GM19324 (cell line): ENCODE results near the gene ZYG11A.
A peak's percentile ranks its signal among the peaks of the same experiment; 100 is the strongest.
"Not testable (repeated sequence)": the region's sequence is repeated elsewhere in the genome, so short reads cannot be mapped to it uniquely, and the experiment has no call there.

ENCODE experiments used
- ATAC-seq: cut with Tn5 transposase; IDR thresholded peaks from one replicate; pipeline ENCODE4 v1.9.1; 2021; ENCODE audit warnings: mild to moderate bottlenecking, moderate library complexity; ENCODE audit not compliant: unreplicated experiment, low FRiP score

The ZYG11A gene

DNA sequence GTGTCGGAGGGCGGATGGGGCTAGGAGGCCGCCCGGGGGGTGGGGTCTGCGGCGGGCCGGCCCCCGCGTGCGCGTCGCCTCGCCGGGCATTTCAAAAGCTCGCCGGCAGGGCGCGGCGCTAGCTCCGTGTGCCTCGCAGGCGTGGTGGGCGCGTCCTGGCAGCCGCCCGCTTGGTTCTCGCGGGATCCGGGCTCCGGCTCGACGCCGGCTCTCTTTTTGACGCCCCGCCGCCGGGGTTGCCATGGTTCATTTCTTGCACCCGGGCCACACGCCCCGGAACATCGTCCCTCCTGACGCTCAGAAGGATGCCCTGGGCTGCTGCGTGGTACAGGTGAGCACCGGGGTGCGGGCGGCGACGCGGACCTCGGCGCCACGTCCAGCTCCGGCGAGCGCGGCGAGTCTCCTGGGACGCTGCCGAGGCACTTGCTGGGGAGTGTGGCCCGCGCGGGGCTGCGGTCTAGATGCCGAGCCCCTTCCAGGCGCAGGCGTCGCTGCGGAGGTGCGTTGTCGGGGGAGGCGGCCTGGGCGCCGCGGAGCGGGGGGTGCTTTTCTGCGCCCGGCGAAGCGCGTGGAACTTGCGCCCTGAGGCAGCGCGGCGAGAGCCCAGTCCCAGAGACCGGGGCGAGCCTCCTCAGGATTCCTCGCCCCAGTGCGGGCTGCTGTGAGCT, at the start of gene ZYG11A:
Gene ZYG11A, plus strand, starts transcription at position 118 of the 668 bp plus-strand sequence. Its CDS starts 124 bp downstream, at position 242.
- ATAC-seq: peak; percentile 94

DNA sequence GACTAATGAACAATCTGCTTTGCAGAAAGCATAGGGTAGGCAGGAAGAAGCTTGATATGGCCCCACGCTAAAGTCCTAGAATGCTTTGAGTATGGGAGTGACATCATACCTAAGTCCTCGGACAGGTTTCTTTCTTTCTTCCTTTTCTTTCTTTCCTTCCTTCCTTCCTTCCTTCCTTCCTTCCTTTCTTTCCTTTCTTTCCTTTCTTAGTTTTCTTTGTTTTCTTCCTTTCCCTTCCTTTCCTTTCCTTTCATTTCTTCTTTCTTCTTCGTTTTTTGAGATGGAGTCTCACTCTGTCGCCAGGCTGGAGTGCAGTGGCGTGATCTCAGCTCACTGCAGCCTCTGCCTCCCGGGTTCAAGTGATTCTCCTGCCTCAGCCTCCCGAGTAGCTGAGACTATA, 48.8 kb upstream of the ZYG11A start:
- ATAC-seq: not testable (repeated sequence)

DNA sequence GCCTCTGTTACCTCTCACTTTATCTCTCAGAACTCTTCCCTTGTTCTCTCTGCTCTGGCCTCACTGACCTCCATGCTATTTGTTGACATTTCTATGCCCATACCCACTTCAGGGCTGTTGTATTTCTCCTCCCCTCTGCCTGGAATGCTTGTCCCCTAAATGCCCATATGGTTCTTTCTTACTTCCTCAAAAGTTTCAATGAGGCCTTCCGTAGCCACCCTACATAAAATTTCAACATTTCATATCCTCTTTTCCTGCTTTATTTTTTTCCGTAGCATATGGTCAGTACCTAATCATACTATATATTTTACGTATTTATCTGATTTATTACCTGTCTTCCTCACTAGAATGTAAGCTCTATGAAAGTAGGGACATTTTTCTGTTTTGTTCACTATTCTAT, 47.1 kb upstream of the ZYG11A start:
- ATAC-seq: no peak

DNA sequence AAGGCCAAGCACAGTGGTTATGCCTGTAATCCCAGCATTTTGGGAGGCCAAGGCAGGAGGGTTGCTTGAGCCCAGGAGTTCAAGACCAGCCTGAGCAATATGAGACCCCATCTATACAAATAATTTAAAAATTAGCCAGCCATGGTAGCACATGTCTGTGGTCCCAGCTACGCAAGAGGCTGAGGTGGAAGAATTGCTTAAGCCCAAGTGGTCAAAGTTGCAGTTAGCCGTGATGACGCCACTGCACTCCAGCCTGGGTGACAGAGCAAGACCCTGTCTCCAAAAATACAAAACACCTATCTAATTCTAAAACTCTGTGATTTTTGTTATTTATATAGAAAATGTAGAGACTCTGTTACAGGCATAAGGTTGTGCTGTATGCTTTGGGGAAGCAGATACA, 44.2 kb upstream of the ZYG11A start:
- no peak for ATAC-seq

DNA sequence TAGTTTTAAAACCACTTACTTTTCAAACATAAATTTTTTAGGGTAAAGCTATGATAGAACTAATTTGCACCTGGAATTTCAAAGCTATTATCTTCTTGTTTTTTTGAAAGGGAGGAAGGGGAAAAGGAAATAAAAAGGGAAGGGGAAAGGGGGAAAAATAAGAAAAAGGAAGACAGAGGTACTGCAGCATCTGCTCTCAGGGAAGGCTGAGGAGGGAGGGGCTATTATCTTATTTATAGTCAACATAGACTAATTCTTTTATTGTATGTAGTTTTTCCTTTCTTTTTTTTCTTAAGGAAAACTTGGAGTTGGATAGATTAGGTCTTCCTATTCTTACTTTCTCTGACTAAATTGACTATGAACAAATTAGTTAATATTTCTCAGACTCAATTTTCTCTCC, 41.5 kb upstream of the ZYG11A start:
- ATAC-seq: no peak

DNA sequence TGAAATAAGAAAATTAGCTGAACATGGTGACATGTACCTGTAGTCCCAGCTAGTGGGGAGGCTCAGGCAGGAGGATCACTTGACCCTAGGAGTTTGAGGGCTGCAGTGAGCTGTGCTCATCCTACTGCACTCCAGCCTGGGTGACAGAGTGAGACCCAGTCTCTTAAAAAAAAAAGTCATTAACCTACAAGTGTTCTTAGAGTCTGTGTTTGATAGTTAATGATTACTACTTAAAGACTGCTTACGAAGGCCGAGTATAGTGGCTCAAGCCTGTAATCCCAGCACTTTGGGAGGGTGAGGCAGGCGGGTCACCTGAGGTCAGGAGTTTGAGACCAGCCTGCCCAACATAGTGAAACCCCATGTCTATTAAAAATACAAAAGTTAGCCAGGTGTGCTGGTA, 38.5 kb upstream of the ZYG11A start:
- ATAC-seq: not testable (repeated sequence)

DNA sequence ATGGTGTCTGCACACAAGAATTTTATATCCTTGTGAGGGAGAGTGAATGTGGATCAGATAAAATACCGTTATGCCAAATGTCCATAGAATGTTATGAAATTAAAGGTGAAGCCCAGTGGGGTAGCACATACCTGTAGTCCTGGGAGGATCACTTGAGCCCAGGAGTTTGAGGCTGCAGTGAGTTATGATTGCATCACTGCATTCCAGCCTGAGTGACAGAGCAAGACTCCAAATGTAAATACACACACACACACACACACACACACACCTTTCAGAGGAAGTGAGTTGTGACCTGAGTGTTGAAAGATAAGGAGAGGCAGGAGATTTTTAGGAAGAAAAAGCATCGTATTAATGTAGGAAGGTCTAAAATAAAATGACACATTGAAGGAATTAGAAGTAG, 28.1 kb upstream of the ZYG11A start:
- no peak for ATAC-seq

DNA sequence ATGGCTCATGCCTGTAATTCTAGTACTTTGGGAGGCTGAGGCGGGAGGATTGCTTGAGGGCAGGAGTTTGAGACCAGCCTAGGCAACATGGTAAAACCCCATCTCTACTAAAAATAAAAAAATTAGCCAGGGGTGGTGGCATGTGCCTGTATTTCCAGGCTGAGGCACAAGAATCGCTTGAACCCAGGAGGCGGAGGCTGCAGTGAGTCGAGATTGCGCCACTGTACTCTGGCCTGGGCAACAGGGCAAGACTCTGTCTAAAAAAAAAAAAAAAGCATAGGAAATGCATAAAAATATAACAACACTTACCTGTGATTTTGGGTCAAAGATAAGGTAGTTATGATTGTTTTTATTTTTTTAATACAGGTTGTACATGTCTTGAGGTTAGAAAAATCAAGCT, 21.7 kb upstream of the ZYG11A start:
- not testable (repeated sequence) for ATAC-seq

DNA sequence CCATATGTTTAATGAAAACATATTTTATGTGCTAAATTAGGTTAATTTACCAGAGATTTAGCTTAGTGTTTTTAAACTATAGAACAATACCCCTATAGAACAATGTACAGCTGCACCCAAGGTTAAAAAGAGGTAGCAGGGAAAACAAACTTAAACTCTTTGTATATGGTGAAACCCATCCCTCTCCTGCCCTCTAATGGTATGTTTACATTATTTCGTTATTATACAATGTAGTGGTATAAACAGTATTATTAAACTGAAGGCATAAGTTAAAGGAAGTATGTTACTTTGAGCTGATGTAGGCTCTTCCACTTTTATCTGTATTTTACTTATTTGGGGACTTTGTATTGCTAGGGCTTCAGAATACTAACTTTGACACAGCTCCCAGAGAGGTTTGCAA, 16.7 kb upstream of the ZYG11A start:
- ATAC-seq: no peak

DNA sequence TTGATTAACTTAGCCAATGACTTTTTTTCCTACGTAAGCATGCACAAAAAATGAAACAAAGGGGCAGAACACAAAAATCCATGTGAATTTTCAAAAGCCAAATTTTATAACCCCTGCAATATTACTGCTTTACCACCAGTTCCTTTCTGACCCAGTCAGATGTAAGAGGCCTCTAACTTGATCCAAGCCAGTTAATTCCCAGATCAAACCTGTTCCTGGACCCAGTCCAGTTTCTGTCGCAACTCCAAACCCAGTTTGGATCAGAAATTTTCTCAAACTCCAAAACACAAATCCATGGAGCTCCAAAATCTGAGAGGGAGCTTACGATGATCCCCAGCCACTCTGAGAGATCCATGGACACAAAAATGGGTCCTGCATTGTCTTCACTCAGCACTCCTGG, 7.8 kb upstream of the ZYG11A start:
- ATAC-seq: no peak

DNA sequence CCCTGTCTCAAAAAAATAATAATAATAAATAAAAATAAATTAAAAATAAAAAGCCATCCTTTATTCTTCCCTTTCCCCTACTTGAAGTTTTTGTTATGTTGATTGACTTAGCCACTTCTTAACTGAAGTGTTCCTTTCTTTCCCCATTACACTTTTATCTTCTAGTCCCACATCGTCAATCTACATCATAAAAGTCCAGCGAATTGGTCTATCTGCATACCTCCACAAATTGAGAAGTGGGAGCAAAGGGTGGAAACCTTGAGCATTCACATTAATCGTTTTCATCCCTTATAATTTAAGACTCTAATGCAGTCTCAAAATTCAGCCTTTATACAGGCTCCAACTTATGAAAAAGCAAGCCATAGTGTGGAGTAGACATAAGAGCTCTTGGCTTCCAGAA, 6.5 kb upstream of the ZYG11A start:
- no peak for ATAC-seq

DNA sequence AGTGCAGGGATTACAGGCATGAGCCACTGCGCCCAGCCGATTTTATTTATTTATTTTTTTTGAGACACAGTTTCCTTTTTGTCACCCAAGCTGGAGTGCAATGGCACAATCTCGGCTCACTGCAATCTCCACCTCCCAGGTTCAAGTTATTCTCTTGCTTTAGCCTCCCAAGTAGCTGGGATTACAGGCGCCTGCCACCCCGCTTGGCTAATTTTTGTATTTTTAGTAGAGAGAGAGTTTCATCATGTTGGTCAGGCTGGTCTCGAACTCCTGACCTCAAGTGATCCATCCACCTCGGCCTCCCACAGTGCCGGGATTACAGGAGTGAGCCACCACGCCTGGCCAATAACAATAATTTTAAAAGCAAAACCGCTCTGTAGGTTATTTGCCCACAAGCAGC, 3.4 kb upstream of the ZYG11A start:
- not testable (repeated sequence) for ATAC-seq

DNA sequence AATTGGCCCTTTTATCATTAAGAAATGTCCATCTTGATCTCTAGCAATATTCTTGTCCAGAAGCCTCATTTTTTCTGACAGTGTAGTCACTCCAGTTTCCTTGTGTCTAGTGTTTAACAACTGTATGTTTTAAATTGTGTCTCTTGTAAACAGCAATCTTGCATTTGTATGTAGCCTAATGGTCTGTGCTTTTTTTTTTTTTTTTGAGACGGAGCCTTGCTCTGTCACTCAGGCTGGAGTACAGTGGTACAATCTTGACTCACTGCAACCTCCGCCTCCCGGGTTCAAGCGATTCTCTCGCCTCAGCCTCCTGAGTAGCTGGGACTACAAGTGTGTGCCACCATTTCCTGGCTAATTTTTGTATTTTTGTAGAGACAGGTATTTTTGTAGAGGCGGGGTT, 2.6 kb downstream of the ZYG11A start:
- ATAC-seq: not testable (repeated sequence)

DNA sequence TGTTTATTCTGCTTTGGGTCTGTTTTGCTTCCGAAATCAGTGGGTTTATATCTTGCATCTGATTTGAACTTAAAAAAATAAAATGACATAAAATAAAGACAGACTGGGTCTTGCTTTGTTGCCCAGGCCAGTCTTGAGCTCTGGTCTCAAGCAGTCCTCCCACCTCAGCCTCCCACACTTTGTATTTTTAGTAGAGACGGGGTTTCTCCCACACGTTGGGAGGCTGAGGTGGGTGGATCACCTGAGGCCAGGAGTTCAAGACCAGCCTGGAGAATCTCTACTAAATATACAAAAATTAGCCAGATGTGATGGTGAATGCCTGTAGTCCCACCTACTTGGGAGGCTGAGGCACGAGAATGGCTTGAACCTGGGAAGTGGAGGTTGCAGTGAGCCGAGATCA, 5.9 kb downstream of the ZYG11A start:
- ATAC-seq: no peak

DNA sequence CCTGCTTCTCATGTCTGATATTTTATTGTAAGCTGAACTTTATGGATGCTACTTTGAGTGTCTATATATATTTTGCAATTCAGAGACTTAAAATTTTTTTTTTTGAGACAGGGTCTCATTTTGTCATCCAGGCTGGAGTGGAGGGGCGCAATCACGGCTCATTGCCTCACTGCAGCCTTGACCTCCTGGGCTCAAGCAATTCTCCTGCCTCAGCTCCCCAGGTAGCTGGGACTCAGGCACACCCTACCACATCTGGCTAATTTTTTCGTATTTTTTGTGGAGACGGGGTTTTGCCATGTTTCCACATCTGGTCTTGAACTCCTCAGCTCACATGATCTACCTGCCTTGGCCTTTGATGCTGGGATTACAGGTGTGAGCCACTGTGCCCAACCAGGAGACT, 8.4 kb downstream of the ZYG11A start:
- ATAC-seq: no peak

DNA sequence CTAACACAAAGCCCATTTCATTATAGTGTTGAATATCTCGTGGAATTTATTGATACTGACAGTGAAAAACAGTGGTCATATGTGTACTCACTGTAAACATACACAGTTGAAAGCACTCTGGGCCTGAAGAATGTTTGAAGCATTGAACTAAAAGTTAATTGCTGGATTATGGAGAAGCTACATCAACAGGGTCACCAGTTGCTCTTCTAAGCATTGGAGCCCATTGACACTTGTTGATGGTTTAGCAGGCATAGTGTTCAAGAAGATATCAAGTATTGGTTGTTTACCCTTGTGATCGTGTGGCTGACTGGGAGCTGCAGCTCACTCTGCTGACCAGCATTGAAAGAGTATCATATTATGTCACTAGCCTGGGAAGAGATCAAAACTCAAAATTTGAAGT, 10.3 kb downstream of the ZYG11A start:
- no peak for ATAC-seq

DNA sequence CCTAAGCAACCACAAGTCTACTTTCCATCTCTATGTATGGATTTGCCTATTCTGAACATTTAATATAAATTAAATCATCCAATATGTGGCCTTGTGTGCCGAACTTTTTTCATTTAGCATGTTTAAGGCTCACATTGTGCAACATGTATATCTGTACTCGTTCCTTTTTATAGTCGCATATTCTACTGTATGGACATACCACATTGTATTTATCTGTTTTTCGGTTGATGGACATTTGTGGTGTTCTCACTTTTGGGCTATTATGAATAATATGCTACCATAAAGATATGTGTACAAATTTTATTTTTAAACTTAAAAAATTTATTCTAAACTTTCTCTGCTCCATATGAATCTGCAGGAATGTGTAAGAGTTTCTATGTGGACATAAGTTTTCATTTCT, 13.0 kb downstream of the ZYG11A start:
- no peak for ATAC-seq

DNA sequence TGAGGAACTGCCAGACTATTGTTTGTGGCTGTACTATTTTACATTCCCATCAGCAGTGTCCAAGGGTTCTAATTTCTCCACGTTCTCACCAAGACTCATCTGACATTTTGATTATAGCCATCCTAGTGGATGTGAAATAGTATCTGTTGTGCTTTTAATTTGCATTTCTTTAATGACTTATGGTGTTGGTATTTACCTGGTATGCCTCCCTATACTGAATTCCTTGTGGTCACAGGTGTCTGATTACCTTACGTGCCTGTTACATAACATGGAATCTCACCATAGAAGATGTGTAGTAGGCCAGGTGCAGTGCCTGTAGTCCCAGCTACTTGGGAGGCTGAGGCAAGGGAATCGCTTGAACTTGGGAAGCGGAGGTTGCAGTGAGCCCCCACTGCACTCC, 13.5 kb downstream of the ZYG11A start:
- ATAC-seq: no peak

DNA sequence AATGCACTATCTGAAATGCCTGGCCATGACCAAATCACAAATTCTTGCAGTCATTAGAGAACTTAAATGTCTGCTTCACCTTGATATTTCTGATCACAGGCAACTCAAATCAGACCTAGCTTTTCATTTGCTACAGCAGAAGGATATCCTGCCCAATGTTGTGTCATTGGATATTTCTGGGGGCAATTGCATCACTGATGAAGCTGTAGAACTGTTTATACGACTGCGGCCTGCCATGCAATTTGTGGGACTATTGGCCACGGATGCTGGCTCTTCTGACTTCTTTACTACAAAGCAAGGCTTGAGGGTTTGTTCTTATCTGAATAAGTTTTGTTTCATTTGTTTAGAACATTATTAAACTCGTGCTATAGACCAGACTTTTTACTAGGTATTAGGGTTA, 14.9 kb downstream of the ZYG11A start:
- no peak for ATAC-seq

DNA sequence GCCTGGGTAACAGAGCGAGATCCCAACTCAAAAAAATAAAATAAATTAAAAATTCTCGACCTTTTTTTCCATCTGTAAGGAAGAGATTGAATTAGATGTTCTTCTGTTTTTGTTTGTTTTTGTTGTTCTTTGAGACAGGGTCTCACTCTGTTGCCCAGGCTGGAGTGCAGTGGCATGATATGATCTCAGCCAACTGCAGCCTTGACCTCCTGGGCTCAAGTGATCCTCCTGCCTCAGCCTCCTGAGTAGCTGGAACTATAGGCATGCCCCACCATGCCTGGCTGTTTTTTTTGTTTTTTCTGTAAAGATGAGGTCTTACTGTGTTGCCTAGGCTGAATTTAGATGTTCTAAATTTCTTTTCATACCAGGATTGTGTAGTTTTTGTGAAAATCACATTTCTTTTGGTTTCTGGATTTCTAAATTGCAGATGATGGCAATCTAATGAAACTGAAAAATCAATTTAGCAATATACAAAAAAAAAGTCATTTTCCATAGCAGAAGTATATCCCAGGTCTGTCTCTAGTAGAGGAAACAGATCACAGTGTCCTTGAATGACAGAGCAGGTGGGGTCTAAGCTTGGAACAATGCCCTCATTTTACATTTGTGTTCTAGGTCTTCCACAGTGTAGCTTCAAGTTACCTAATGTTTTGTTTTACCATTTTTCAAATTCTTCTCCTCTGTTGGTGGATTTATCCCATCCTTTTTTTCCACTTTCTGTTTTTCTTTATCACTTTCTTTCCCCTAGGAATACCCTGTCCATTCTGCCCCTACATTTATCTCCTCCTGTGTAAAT, 20.3 kb downstream of the ZYG11A start:
- no peak for ATAC-seq

DNA sequence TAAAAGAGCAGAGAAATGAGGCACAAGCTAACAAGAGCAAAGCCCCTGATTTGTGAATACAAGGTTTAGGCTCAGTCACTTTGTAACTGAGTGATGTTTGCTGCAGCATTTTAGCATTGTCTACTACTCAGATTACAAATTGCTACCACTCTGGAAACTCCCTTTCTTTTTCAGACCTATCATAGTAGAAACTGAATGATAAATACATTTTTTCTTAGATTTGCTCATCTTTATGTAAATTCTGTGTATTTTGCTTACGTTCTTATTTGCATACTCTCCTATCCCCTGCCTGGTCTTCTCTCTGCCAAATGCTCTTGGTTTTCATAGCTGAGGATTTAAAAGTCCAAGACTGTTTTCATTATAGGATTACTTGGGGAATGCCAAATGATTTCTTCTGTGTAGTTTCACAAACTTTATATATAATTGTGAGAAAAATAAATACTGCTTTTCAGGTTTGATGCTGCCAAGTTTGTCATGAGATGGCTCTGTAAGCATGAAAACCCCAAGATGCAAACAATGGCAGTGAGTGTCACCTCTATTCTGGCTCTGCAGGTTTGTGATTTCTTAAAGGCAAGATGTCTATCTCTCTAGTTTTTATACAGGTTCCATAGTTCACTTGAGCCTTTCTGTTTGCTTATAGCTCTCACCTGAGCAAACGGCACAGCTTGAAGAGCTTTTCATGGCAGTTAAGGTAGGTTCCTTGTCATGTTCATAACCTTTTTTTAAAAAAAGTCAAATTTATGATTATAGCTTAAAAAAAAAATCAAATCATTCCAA, 24.7 kb downstream of the ZYG11A start:
- no peak for ATAC-seq
